Common myeloid progenitor, CD34-positive (primary cell): ENCODE results near the gene RNF169.

ENCODE experiments used
- CTCF ChIA-PET: fragments of 350-600 bp; sonication (Branson Sonifier 250); formaldehyde crosslinking; loops from one replicate; lab custom pipeline; 2021; ENCODE audit warnings: antibody characterized with exemption; lab: Charles Lee
- POLR2A ChIA-PET: fragments of 350-600 bp; sonication (Branson Sonifier 250); formaldehyde crosslinking; loops from one replicate; lab custom pipeline; 2021; ENCODE audit warnings: antibody characterized with exemption; lab: Charles Lee
- DNase-seq, 3 donors: peaks; one replicate each; pipeline versions ENCODE4 v3.0.0 to v3.0.0-alpha.2; 2013
- H3K27ac ChIP-seq, 2 experiments: 1 replicate in 1 of 2; 2 replicates in 1 of 2; pipeline ENCODE4 v1.7.0; 2013; ENCODE audit warnings: inconsistent platforms in 2 of 2, low read length in 2 of 2, mild to moderate bottlenecking in 2 of 2, low read depth in 1 of 2, moderate library complexity in 1 of 2; ENCODE audit not compliant: severe bottlenecking in 2 of 2, insufficient read depth in 1 of 2, poor library complexity in 1 of 2
- H3K27me3 ChIP-seq, 5 experiments: replicated peaks in 2 of 5; 1 replicate in 3 of 5; 2 replicates in 2 of 5; pipeline versions ENCODE4 v1.6.1 to v1.7.0; 2013; ENCODE audit warnings: low read length in 4 of 5, mild to moderate bottlenecking in 2 of 5, moderate library complexity in 2 of 5, inconsistent platforms in 1 of 5; ENCODE audit not compliant: insufficient read depth in 5 of 5, control insufficient read depth in 4 of 5
- H3K36me3 ChIP-seq, 4 experiments: 1 replicate in 2 of 4; 2 replicates in 2 of 4; pipeline versions ENCODE4 v1.6.1 to v1.7.0; 2013; ENCODE audit warnings: low read length in 3 of 4, control low read depth in 1 of 4, mild to moderate bottlenecking in 1 of 4; ENCODE audit not compliant: control insufficient read depth in 4 of 4, insufficient read depth in 4 of 4
- H3K4me1 ChIP-seq, 4 experiments: 1 replicate in 3 of 4; 2 replicates in 1 of 4; pipeline versions ENCODE4 v1.6.1 to v1.7.1; 2013; ENCODE audit warnings: low read length in 3 of 4, mild to moderate bottlenecking in 3 of 4, control low read depth in 1 of 4, inconsistent platforms in 1 of 4, moderate library complexity in 1 of 4; ENCODE audit not compliant: control insufficient read depth in 4 of 4, insufficient read depth in 4 of 4; ENCODE audit errors: control extremely low read depth in 1 of 4
- H3K4me3 ChIP-seq, 7 experiments: 1 replicate in 4 of 7; 2 replicates in 3 of 7; pipeline versions ENCODE4 v1.5.1 to v1.7.0; 2013; ENCODE audit warnings: mild to moderate bottlenecking in 7 of 7, low read length in 6 of 7, moderate library complexity in 6 of 7, inconsistent platforms in 2 of 7, low read depth in 2 of 7, control low read depth in 1 of 7; ENCODE audit not compliant: insufficient read depth in 4 of 7, control insufficient read depth in 1 of 7; ENCODE audit errors: extremely low read depth in 1 of 7
- H3K9me3 ChIP-seq, 5 experiments: 1 replicate in 4 of 5; 2 replicates in 1 of 5; pipeline versions ENCODE4 v1.6.1 to v1.7.1; 2013; ENCODE audit warnings: low read length in 4 of 5, mild to moderate bottlenecking in 2 of 5, inconsistent platforms in 1 of 5, low read depth in 1 of 5, moderate library complexity in 1 of 5; ENCODE audit not compliant: control insufficient read depth in 4 of 5, insufficient read depth in 2 of 5; ENCODE audit errors: control extremely low read depth in 1 of 5
- WGBS: methylation state at CpG from one replicate; pipeline ENCODE4 v1.1.5; 2013; ENCODE audit not compliant: insufficient coverage; 5-methylcytosine and 5-hydroxymethylcytosine counted together

RNF169 gene

DNA sequence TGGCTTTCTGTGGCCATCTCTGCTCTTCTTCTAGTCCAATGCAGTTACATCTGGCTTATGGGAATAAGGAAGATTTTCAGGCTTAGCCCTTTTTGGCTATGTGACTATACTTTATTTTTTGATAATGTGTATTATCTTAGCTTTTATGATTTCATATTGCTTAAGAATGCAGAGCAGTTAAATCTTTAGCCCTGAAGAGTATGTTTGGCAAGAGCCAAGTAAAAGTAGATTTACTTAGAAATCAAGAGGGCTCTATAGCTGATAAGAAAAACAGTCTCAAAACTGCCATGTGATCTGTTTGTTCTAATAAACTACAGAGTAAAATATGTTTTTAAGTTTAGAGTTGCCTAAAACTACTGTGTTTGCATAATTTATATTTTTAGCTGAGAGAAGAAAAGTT is 61.2 kb downstream of the RNF169 start:
- ChIA-PET POLR2A (no interaction called here), CTCF (interaction anchor here (1.2 kb wide), 1 partner anchor 89 kb away, joined by 3 read pairs; no protein-coding TSS in a partner anchor)
- Histone ChIP-seq H3K27me3 (no peaks in the 10 kb centered on the region), H3K4me1 (no peaks in the 10 kb centered on the region), H3K27ac (no peak overlapping the region), H3K4me3 (no peak overlapping the region), H3K9me3 (no peaks in the 10 kb centered on the region), H3K36me3 (peaks cover 6 to 24% (median 14%) of the 10 kb centered on the region in 4 experiments)
- no peak for DNase-seq

DNA sequence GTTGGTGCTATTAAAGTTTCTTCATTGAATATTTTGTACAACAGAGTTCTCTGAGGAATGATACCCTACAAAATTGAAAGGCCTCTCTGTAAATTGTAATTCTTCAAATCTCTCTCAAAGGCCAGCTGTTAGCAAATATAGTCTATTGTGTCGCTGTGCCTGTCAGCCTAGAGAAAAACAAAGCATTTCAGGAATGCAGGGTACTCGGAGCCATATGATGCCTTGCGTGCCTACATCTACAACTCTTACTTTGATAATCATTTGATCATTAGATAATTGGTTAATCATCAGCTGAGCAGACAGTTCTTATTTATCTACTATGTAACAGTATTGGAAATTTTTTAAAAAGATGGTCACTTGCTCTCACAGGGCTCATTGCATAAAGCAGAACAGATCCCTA is 67.3 kb downstream of the RNF169 start:
- peaks cover 14 to 52% (median 42%) of the 10 kb centered on the region in 4 experiments for H3K36me3 ChIP-seq
- WGBS = no CpG with 5 or more reads among the region's 3 CpGs
- H3K9me3 ChIP-seq = peaks cover 0 to 4% (median 0%) of the 10 kb centered on the region in 5 experiments
- CTCF ChIA-PET = no interaction called here
- no peak for DNase-seq
- peaks cover 0 to 7% (median 2%) of the 10 kb centered on the region in 4 experiments for H3K4me1 ChIP-seq
- H3K4me3 ChIP-seq = no peak overlapping the region
- POLR2A ChIA-PET = no interaction called here
- no peak overlapping the region for H3K27ac ChIP-seq
- no peaks in the 10 kb centered on the region for H3K27me3 ChIP-seq

DNA sequence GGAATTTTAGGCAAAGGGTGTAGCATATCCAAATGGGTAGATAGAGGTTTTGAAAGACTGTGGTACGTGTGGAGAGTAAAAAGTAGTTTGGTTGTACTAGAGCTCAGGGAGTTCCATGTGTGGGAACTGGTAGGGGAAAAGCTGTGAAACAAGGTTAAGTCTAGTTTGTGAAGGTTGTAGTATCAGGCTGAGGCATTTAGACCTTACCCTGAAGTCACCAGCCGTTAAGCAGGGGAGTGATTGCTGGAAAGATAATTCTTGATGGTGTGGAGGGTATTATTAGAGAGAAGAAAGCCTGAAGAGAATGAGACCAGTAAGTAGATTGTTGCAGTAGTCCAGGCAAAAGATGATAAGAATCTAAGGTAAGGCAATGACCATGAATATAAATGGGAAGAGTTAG is 68.0 kb downstream of the RNF169 start:
- ChIA-PET CTCF (no interaction called here), POLR2A (no interaction called here)
- H3K4me1 ChIP-seq = peaks cover 0 to 7% (median 2%) of the 10 kb centered on the region in 4 experiments
- H3K36me3 ChIP-seq = peaks cover 16 to 54% (median 41%) of the 10 kb centered on the region in 4 experiments
- H3K9me3 ChIP-seq = peaks cover 0 to 4% (median 0%) of the 10 kb centered on the region in 5 experiments
- no peaks in the 10 kb centered on the region for H3K27me3 ChIP-seq
- WGBS = 100% methylated on average over 2 of the region's 2 CpGs
- H3K27ac ChIP-seq = peak overlapping the region in 1 of 2 experiments; percentile 1
- no peak overlapping the region for H3K4me3 ChIP-seq
- no peak for DNase-seq

DNA sequence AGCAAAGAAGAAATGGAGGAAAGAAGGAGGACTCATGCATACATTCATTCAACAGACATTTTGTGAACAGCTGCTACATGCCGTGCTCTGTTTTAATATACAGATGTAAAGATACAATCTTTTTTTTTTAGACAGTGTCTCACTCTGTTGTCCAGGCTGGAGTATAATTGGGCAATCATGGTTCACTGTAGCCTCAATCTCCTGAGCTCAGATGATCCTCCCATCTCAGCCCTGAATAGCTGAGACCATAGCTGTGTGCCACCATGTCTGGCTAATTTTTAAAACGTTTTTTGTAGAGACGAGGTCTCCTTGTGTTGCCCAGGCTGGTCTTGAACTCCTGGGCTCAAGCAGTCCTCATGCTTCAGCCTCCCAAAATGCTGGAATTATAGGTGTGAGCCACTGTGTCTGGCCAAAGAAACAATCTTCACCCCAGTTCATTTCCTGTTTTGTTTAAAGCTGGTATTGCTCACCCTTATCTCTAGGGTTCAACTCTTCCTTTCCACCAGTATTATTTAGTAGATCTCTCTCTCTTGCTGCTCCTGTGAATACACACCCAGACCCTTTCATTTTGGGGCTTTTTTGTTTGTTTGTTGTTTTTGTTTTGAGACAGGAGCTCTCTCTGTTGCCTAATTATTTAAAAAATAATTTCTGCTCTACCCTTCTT is 69.8 kb downstream of the RNF169 start:
- Histone ChIP-seq H3K36me3 (peaks cover 24 to 58% (median 45%) of the 10 kb centered on the region in 4 experiments), H3K27ac (peak overlapping the region in 1 of 2 experiments; percentile 23), H3K9me3 (peaks cover 2 to 20% (median 3%) of the 10 kb centered on the region in 5 experiments), H3K4me1 (peaks cover 0 to 7% (median 2%) of the 10 kb centered on the region in 4 experiments), H3K27me3 (no peaks in the 10 kb centered on the region), H3K4me3 (no peak overlapping the region)
- CTCF ChIA-PET = interaction anchor here (0.9 to 1.0 kb wide), 2 partner anchors 20 to 442 kb away, joined by 3 read pairs; no protein-coding TSS in a partner anchor
- POLR2A ChIA-PET = no interaction called here
- WGBS = 95% methylated on average over 2 of the region's 3 CpGs
- DNase-seq = peak; percentile 15 to 50 (median 21)

DNA sequence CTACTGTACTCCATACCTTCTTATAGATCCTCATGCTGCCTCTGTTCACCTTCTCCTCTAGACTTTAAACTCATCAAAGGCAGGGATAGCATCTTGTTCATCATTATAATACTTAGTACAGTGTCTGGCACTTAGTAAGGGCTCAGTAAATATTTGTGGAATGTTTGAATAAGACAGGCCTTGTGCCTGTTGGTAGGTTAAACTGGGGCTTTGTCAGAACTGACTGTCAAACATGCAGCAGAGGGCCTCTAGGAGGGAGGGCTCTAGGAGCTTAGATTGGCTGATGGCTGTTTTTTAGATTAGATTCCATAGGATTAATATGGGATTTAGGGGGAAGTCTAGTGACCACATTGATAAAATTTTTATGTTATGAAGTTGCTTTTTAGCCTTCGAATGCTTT is 70.8 kb downstream of the RNF169 start:
- POLR2A ChIA-PET = no interaction called here
- DNase-seq = no peak
- Histone ChIP-seq H3K9me3 (peaks cover 6 to 30% (median 9%) of the 10 kb centered on the region in 5 experiments), H3K4me3 (no peak overlapping the region), H3K27me3 (no peaks in the 10 kb centered on the region), H3K4me1 (peaks cover 0 to 7% (median 2%) of the 10 kb centered on the region in 4 experiments), H3K36me3 (peaks cover 28 to 65% (median 46%) of the 10 kb centered on the region in 4 experiments), H3K27ac (peak overlapping the region in 1 of 2 experiments; percentile 23)
- WGBS = no CpG with 5 or more reads among the region's 1 CpG
- CTCF ChIA-PET = interaction anchor here (0.9 kb wide), 1 partner anchor 19 kb away, joined by 3 read pairs; no protein-coding TSS in a partner anchor

DNA sequence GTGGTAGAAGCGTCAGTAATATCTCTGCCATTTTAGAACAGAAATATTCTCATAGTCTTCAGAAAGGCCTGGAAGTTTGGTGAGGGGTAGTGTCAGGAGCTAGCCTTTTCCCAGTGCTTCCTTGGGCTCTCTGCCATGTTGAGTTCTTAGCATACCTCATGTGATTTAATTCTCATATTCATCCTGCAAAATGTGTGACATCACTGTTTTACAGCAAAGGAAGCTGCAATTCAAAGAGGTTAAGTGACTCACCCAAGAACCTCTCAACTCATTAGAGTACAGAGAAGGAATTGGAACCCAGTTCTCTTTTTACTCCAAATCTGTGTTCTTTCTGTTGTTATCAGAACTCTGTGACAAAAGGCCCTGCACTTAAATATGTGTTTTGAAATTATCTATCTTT is 72.1 kb downstream of the RNF169 start:
- H3K4me1 ChIP-seq = peaks cover 0 to 7% (median 2%) of the 10 kb centered on the region in 4 experiments
- 100% methylated on average over 1 of the region's 1 CpG for WGBS
- POLR2A ChIA-PET = no interaction called here
- H3K27me3 ChIP-seq = no peaks in the 10 kb centered on the region
- H3K36me3 ChIP-seq = peaks cover 29 to 79% (median 53%) of the 10 kb centered on the region in 4 experiments
- H3K4me3 ChIP-seq = no peak overlapping the region
- no peak for DNase-seq
- H3K27ac ChIP-seq = no peak overlapping the region
- CTCF ChIA-PET = interaction anchor here (1.3 kb wide), 1 partner anchor 9 kb away, joined by 3 read pairs; no protein-coding TSS in a partner anchor
- peaks cover 13 to 42% (median 15%) of the 10 kb centered on the region in 5 experiments for H3K9me3 ChIP-seq

DNA sequence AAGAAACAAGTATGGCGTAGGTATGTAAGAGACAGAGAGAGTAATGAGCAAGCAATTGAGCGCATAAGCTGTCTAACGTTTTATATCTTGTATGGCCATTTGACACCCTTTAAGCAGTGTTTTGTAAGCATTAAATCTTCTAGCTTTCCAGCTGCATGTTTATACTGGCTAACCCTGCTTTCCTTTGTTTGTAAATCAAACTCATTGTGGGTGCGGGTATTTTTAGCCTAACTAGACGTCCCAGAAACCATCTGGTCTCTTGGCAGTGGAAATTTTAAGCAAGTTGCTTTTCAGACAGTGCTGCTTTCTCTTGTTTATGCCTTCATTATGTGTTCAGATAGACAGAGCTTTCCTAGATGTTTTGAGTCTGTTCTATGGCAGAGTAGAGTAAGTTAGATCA is 73.5 kb downstream of the RNF169 start:
- ChIA-PET POLR2A (no interaction called here), CTCF (no interaction called here)
- WGBS = 100% methylated on average over 4 of the region's 5 CpGs
- H3K4me3 ChIP-seq = peak overlapping the region in 1 of 7 experiments; percentile 3
- peaks cover 15 to 54% (median 25%) of the 10 kb centered on the region in 5 experiments for H3K9me3 ChIP-seq
- H3K4me1 ChIP-seq = peaks cover 0 to 7% (median 2%) of the 10 kb centered on the region in 4 experiments
- DNase-seq = no peak
- H3K27ac ChIP-seq = no peak overlapping the region
- no peaks in the 10 kb centered on the region for H3K27me3 ChIP-seq
- peaks cover 34 to 91% (median 59%) of the 10 kb centered on the region in 4 experiments for H3K36me3 ChIP-seq
